GM12873 (cell line): ENCODE data around the gene UNC13D.

Experiments used
- CTCF ChIP-seq: IDR thresholded peaks from 2 replicates; pipeline ENCODE4 v1.5.1; 2012; ENCODE audit warnings: low read depth, mild to moderate bottlenecking, moderate library complexity, low read length, control low read depth; ENCODE audit not compliant: insufficient read depth; ENCODE audit errors: missing control alignments

The UNC13D gene

GRCh38 chr17:75829747-75830146 lies 14.5 kb downstream of the UNC13D start:
- TF ChIP-seq CTCF = no peak

- no peak for TF ChIP-seq CTCF
These were observed 15.5 kb downstream of the UNC13D start for GRCh38 chr17:75828741-75829140.

DNA sequence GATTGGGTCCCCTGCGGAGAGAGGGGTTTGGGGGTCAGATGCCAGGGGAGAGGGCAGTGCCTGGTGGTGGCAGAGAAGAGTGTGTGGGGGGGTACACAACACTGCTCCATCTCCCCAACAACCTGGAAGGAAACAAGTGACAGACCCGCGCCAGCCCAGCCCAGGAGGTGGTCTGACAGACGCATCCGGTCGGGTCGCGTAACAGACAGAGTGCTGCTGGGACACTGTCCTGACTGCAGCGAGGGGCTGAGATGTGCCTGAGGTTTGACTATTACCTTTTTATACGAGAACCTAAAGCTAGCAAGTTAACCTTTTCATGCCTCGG lies 16.2 kb downstream of the UNC13D start:
- no peak for TF ChIP-seq CTCF

GRCh38 chr17:75827308-75828075 lies 16.7 kb downstream of the UNC13D start:
- TF ChIP-seq CTCF = peak; percentile 70

GRCh38 chr17:75826561-75827307 lies 17.5 kb downstream of the UNC13D start:
- TF ChIP-seq CTCF = no peak

- TF ChIP-seq CTCF = no peak
These were observed 18.3 kb downstream of the UNC13D start for GRCh38 chr17:75825748-75826370.

- TF ChIP-seq CTCF = no peak
These were observed 19.1 kb downstream of the UNC13D start for GRCh38 chr17:75825149-75825552.
